Mesenchymal stem cell (in vitro differentiated cells and primary cell): ENCODE results near the gene TXNDC9.

Experiments used
- DNase-seq: peaks from one replicate; pipeline ENCODE4 v3.0.0-alpha.2; 2013
- H2AFZ ChIP-seq: one replicate; pipeline ENCODE4 v1.6.1; 2013; ENCODE audit warnings: low read depth, mild to moderate bottlenecking, control low read depth, inconsistent platforms, low read length, moderate library complexity
- H2AK5ac ChIP-seq: 2 replicates; pipeline ENCODE4 v1.6.1; 2013; ENCODE audit warnings: low read length, moderate library complexity, mild to moderate bottlenecking, inconsistent platforms; ENCODE audit not compliant: severe bottlenecking
- H2BK120ac ChIP-seq: one replicate; pipeline ENCODE4 v1.6.1; 2013; ENCODE audit warnings: low read depth, mild to moderate bottlenecking, inconsistent platforms, low read length, moderate library complexity
- H2BK12ac ChIP-seq, 2 experiments: one replicate each; pipeline ENCODE4 v1.6.1; 2013; ENCODE audit warnings: inconsistent platforms in 2 of 2, low read length in 2 of 2, mild to moderate bottlenecking in 2 of 2, moderate library complexity in 2 of 2, control low read depth in 1 of 2
- H2BK15ac ChIP-seq: one replicate; pipeline ENCODE4 v1.6.1; 2013; ENCODE audit warnings: mild to moderate bottlenecking, low read depth, inconsistent platforms; ENCODE audit not compliant: poor library complexity, severe bottlenecking
- H2BK5ac ChIP-seq: 2 replicates; pipeline ENCODE4 v1.6.1; 2013; ENCODE audit warnings: low read depth, mild to moderate bottlenecking, low read length, control low read depth, inconsistent platforms; ENCODE audit not compliant: poor library complexity, severe bottlenecking
- H3K14ac ChIP-seq, 2 experiments: one replicate each; pipeline ENCODE4 v1.6.1; 2013; ENCODE audit warnings: inconsistent platforms in 2 of 2, low read length in 2 of 2, control low read depth in 1 of 2, mild to moderate bottlenecking in 1 of 2, moderate library complexity in 1 of 2
- H3K18ac ChIP-seq, 2 experiments: one replicate each; pipeline ENCODE4 v1.6.1; 2013; ENCODE audit warnings: inconsistent platforms in 2 of 2, low read length in 2 of 2, control low read depth in 1 of 2, low read depth in 1 of 2, mild to moderate bottlenecking in 1 of 2
- H3K23ac ChIP-seq, 2 experiments: one replicate each; pipeline ENCODE4 v1.6.1; 2013; ENCODE audit warnings: inconsistent platforms in 2 of 2, low read length in 2 of 2, mild to moderate bottlenecking in 2 of 2, moderate library complexity in 2 of 2, control low read depth in 1 of 2
- H3K27ac ChIP-seq: 2 replicates; pipeline ENCODE4 v1.5.1; 2013; ENCODE audit warnings: mild to moderate bottlenecking, moderate library complexity, low read length, control low read depth, inconsistent platforms; ENCODE audit not compliant: poor library complexity, severe bottlenecking
- H3K27me3 ChIP-seq, 2 experiments: 2 replicates each; pipeline versions ENCODE4 v1.6.1 to v1.7.0; 2013; ENCODE audit warnings: low read length in 2 of 2, mild to moderate bottlenecking in 2 of 2, moderate library complexity in 2 of 2, control low read depth in 1 of 2, inconsistent platforms in 1 of 2; ENCODE audit not compliant: control insufficient read depth in 1 of 2, insufficient read depth in 1 of 2
- H3K36me3 ChIP-seq, 2 experiments: 2 replicates each; pipeline versions ENCODE4 v1.6.1 to v1.7.0; 2013; ENCODE audit warnings: low read length in 2 of 2, control low read depth in 1 of 2, inconsistent platforms in 1 of 2, low read depth in 1 of 2, mild to moderate bottlenecking in 1 of 2; ENCODE audit not compliant: insufficient read depth in 2 of 2, control insufficient read depth in 1 of 2
- H3K4ac ChIP-seq, 2 experiments: one replicate each; pipeline ENCODE4 v1.6.1; 2013; ENCODE audit warnings: inconsistent platforms in 2 of 2, low read length in 2 of 2, mild to moderate bottlenecking in 2 of 2, moderate library complexity in 2 of 2, control low read depth in 1 of 2, low read depth in 1 of 2
- H3K4me1 ChIP-seq: 2 replicates; pipeline ENCODE4 v1.6.1; 2013; ENCODE audit warnings: low read depth, low read length, control low read depth; ENCODE audit not compliant: control insufficient read depth, insufficient read depth
- H3K4me2 ChIP-seq: 2 replicates; pipeline ENCODE4 v1.6.1; 2013; ENCODE audit warnings: low read length, mild to moderate bottlenecking, inconsistent platforms; ENCODE audit not compliant: poor library complexity, severe bottlenecking
- H3K4me3 ChIP-seq, 2 experiments: 2 replicates each; pipeline versions ENCODE4 v1.5.1 to v1.7.0; 2013; ENCODE audit warnings: low read length in 2 of 2, mild to moderate bottlenecking in 2 of 2, control low read depth in 1 of 2, low read depth in 1 of 2; ENCODE audit not compliant: insufficient read depth in 1 of 2
- H3K79me1 ChIP-seq: replicated peaks from 2 replicates; pipeline ENCODE4 v1.6.1; 2013; ENCODE audit warnings: mild to moderate bottlenecking, control low read depth, low read length, inconsistent platforms; ENCODE audit not compliant: poor library complexity, severe bottlenecking
- H3K9ac ChIP-seq: 2 replicates; pipeline ENCODE4 v1.7.0; 2013; ENCODE audit warnings: mild to moderate bottlenecking, low read length, moderate library complexity
- H3K9me3 ChIP-seq: 2 replicates; pipeline ENCODE4 v1.7.0; 2013; ENCODE audit warnings: mild to moderate bottlenecking, low read length; ENCODE audit not compliant: control insufficient read depth
- H4K8ac ChIP-seq: one replicate; pipeline ENCODE4 v1.6.1; 2013; ENCODE audit warnings: inconsistent platforms, mild to moderate bottlenecking, low read length, moderate library complexity
- H4K91ac ChIP-seq: one replicate; pipeline ENCODE4 v1.6.1; 2013; ENCODE audit warnings: mild to moderate bottlenecking, low read length, inconsistent platforms
- WGBS: methylation state at CpG from one replicate; pipeline ENCODE4 v1.1.7; 2013; ENCODE audit warnings: mixed read lengths; 5-methylcytosine and 5-hydroxymethylcytosine counted together

The TXNDC9 gene

GRCh38 chr2:99377879-99378278, 41.7 kb upstream of the TXNDC9 start:
- H2BK12ac ChIP-seq = no peak overlapping the region

GRCh38 chr2:99376254-99376864, 40.2 kb upstream of the TXNDC9 start:
- peaks cover 4% of the 10 kb centered on the region for H3K9me3 ChIP-seq
- no peak overlapping the region for H2BK15ac ChIP-seq
- 99% methylated on average over 2 of the region's 7 CpGs for WGBS
- no peak overlapping the region for H2BK5ac ChIP-seq
- H2BK120ac ChIP-seq = no peak overlapping the region
- H4K91ac ChIP-seq = no peak overlapping the region
- H3K27me3 ChIP-seq = no peaks in the 10 kb centered on the region
- no peak overlapping the region for H2AK5ac ChIP-seq
- H4K8ac ChIP-seq = no peak overlapping the region
- H3K4ac ChIP-seq = no peak overlapping the region
- H3K4me1 ChIP-seq = no peaks in the 10 kb centered on the region
- H2AFZ ChIP-seq = no peak overlapping the region
- H3K79me1 ChIP-seq = peaks cover 9% of the 10 kb centered on the region
- no peak overlapping the region for H3K4me3 ChIP-seq
- H3K23ac ChIP-seq = no peak overlapping the region
- H3K36me3 ChIP-seq = peaks cover 10 to 98% of the 10 kb centered on the region in 2 experiments
- no peak overlapping the region for H3K14ac ChIP-seq
- no peak for DNase-seq
- H2BK12ac ChIP-seq = no peak overlapping the region
- no peak overlapping the region for H3K9ac ChIP-seq
- no peak overlapping the region for H3K4me2 ChIP-seq
- H3K27ac ChIP-seq = no peak overlapping the region
- H3K18ac ChIP-seq = no peak overlapping the region

More at GRCh38 chr2:99377879-99378278, 41.7 kb upstream of the TXNDC9 start:
- Histone ChIP-seq H3K14ac (no peak overlapping the region), H3K4me1 (no peaks in the 10 kb centered on the region), H3K79me1 (peaks cover 9% of the 10 kb centered on the region), H3K4ac (no peak overlapping the region), H2BK120ac (no peak overlapping the region), H2AK5ac (no peak overlapping the region), H3K27ac (no peak overlapping the region), H3K36me3 (peaks cover 10 to 99% of the 10 kb centered on the region in 2 experiments), H3K23ac (no peak overlapping the region), H3K27me3 (no peaks in the 10 kb centered on the region), H3K9me3 (peaks cover 4% of the 10 kb centered on the region), H3K18ac (no peak overlapping the region), H3K9ac (no peak overlapping the region), H4K8ac (no peak overlapping the region), H2AFZ (no peak overlapping the region), H3K4me3 (no peak overlapping the region), H2BK5ac (no peak overlapping the region), H2BK15ac (no peak overlapping the region), H4K91ac (no peak overlapping the region), H3K4me2 (no peak overlapping the region)
- DNase-seq = no peak
- WGBS = no CpG with 5 or more reads among the region's 1 CpG

GRCh38 chr2:99374747-99375146, 38.6 kb upstream of the TXNDC9 start:
- H3K4me1 ChIP-seq = no peaks in the 10 kb centered on the region
- peaks cover 4% of the 10 kb centered on the region for H3K9me3 ChIP-seq
- H2AFZ ChIP-seq = no peak overlapping the region
- peaks cover 10 to 95% of the 10 kb centered on the region in 2 experiments for H3K36me3 ChIP-seq
- peaks cover 9% of the 10 kb centered on the region for H3K79me1 ChIP-seq
- H4K8ac ChIP-seq = no peak overlapping the region
- H2BK120ac ChIP-seq = no peak overlapping the region
- H3K4me2 ChIP-seq = no peak overlapping the region
- H3K18ac ChIP-seq = no peak overlapping the region
- H2BK15ac ChIP-seq = no peak overlapping the region
- no peak overlapping the region for H2AK5ac ChIP-seq
- no peak overlapping the region for H2BK5ac ChIP-seq
- no peak overlapping the region for H2BK12ac ChIP-seq
- H3K27me3 ChIP-seq = no peaks in the 10 kb centered on the region
- H3K4ac ChIP-seq = no peak overlapping the region
- H3K14ac ChIP-seq = no peak overlapping the region
- no peak for DNase-seq
- no peak overlapping the region for H3K27ac ChIP-seq
- no peak overlapping the region for H3K23ac ChIP-seq
- H3K9ac ChIP-seq = no peak overlapping the region
- no peak overlapping the region for H4K91ac ChIP-seq
- no peak overlapping the region for H3K4me3 ChIP-seq

- Histone ChIP-seq H3K9me3 (peaks cover 4% of the 10 kb centered on the region), H2AK5ac (no peak overlapping the region), H2AFZ (no peak overlapping the region), H3K79me1 (peaks cover 9% of the 10 kb centered on the region), H3K27ac (no peak overlapping the region), H3K4me2 (no peak overlapping the region), H4K8ac (no peak overlapping the region), H4K91ac (no peak overlapping the region), H3K27me3 (no peaks in the 10 kb centered on the region), H2BK5ac (no peak overlapping the region), H3K14ac (no peak overlapping the region), H3K4me3 (no peak overlapping the region), H3K4ac (no peak overlapping the region), H3K9ac (no peak overlapping the region), H2BK12ac (no peak overlapping the region), H2BK120ac (no peak overlapping the region), H2BK15ac (no peak overlapping the region), H3K23ac (no peak overlapping the region), H3K18ac (no peak overlapping the region), H3K36me3 (peaks cover 15 to 94% of the 10 kb centered on the region in 2 experiments), H3K4me1 (no peaks in the 10 kb centered on the region)
- WGBS = 100% methylated on average over 2 of the region's 4 CpGs
- DNase-seq = no peak
These were observed 37.0 kb upstream of the TXNDC9 start for GRCh38 chr2:99373144-99373543.
